B cell (primary cell): Measurements from ENCODE around the gene SLC27A1. TPM values are rescaled to one million over a fixed set of nuclear protein-coding genes. Genes with fewer than 3 reads are reported as not detected.
A peak's percentile ranks its signal among the peaks of the same experiment; 100 is the strongest.

Experiments
- ATAC-seq: fragments of 200-7000 bp; cut with Tn5 transposase; one replicate; pipeline ENCODE4 v1.10.0; 2021; ENCODE audit warnings: low read depth, mild to moderate bottlenecking, moderate number of reproducible peaks, moderate library complexity
- CTCF ChIA-PET: fragments of 350-600 bp; sonication (Branson Sonifier 250); formaldehyde crosslinking; loops from one replicate; lab custom pipeline; 2021; ENCODE audit warnings: antibody characterized with exemption, inconsistent platforms; lab: Charles Lee
- POLR2A ChIA-PET: fragments of 350-600 bp; sonication (Branson Sonifier 250); formaldehyde crosslinking; loops from one replicate; lab custom pipeline; 2021; ENCODE audit warnings: antibody characterized with exemption; lab: Charles Lee
- DNase-seq: peaks from one replicate; pipeline ENCODE4 v3.0.0; 2013
- H2AFZ ChIP-seq: 2 replicates; pipeline ENCODE4 v1.6.1; 2012; ENCODE audit warnings: mild to moderate bottlenecking, low read depth, low read length; ENCODE audit not compliant: insufficient read depth, poor library complexity, severe bottlenecking
- H3K27ac ChIP-seq, 2 donors: 1 replicate in 1 of 2; 2 replicates in 1 of 2; pipeline ENCODE4 v1.5.1; 2012 to 2013; ENCODE audit warnings: low read length in 2 of 2, mild to moderate bottlenecking in 2 of 2, moderate library complexity in 1 of 2
- H3K27me3 ChIP-seq, 4 experiments: fragments of 200-600 bp in 1 of 4; sonication (generic) in 1 of 4; replicated peaks in 1 of 4; 1 replicate in 2 of 4; 2 replicates in 2 of 4; pipeline versions ENCODE4 v1.6.1 to v1.7.0; 2013 to 2016; ENCODE audit warnings: low read length in 3 of 4, mild to moderate bottlenecking in 2 of 4, mixed read lengths in 1 of 4, moderate library complexity in 1 of 4; ENCODE audit not compliant: insufficient read depth in 4 of 4, control insufficient read depth in 3 of 4; ENCODE audit errors: control extremely low read depth in 1 of 4
- H3K36me3 ChIP-seq, 2 experiments: replicated peaks in 1 of 2; 1 replicate in 1 of 2; 2 replicates in 1 of 2; pipeline versions ENCODE4 v1.6.1 to v1.7.1; 2013; ENCODE audit warnings: low read length in 1 of 2; ENCODE audit not compliant: insufficient read depth in 2 of 2, control insufficient read depth in 1 of 2; ENCODE audit errors: control extremely low read depth in 1 of 2, extremely low read depth in 1 of 2
- H3K4me1 ChIP-seq, 2 donors: fragments of 200-600 bp in 1 of 2; sonication (generic) in 1 of 2; 1 replicate in 1 of 2; 2 replicates in 1 of 2; pipeline versions ENCODE4 v1.5.1 to v1.6.1; 2013 to 2017; ENCODE audit warnings: low read length in 2 of 2; ENCODE audit not compliant: control insufficient read depth in 2 of 2, insufficient read depth in 2 of 2
- H3K4me2 ChIP-seq: replicated peaks from 2 replicates; pipeline ENCODE3; 2012; ENCODE audit warnings: mild to moderate bottlenecking, low read depth, low read length; ENCODE audit not compliant: poor library complexity, severe bottlenecking
- H3K4me3 ChIP-seq, 5 experiments: fragments of 200-600 bp in 1 of 5; sonication (generic) in 1 of 5; 1 replicate in 3 of 5; 2 replicates in 2 of 5; pipeline versions ENCODE4 v1.5.1 to v1.7.0; 2011 to 2016; ENCODE audit warnings: low read length in 4 of 5, mild to moderate bottlenecking in 4 of 5, low read depth in 2 of 5, control low read depth in 1 of 5, moderate library complexity in 1 of 5; ENCODE audit not compliant: insufficient read depth in 1 of 5; ENCODE audit errors: control extremely low read depth in 1 of 5, extremely low read depth in 1 of 5
- H3K79me2 ChIP-seq: fragments of 200-600 bp; sonication (generic); one replicate; pipeline ENCODE4 v1.6.0; 2016; ENCODE audit warnings: low read length; ENCODE audit not compliant: control insufficient read depth, insufficient read depth
- H3K9ac ChIP-seq: fragments of 200-600 bp; sonication (generic); 2 replicates; pipeline ENCODE4 v1.6.1; 2017; ENCODE audit warnings: mild to moderate bottlenecking, low read length, moderate library complexity
- H3K9me3 ChIP-seq, 3 donors: one replicate each; pipeline versions ENCODE4 v1.6.1 to v1.7.1; 2013; ENCODE audit warnings: low read length in 2 of 3; ENCODE audit not compliant: control insufficient read depth in 2 of 3, insufficient read depth in 1 of 3; ENCODE audit errors: control extremely low read depth in 1 of 3
- H4K20me1 ChIP-seq: 2 replicates; pipeline ENCODE4 v1.6.0; 2012; ENCODE audit warnings: mild to moderate bottlenecking, low read length; ENCODE audit not compliant: insufficient read depth, control insufficient read depth, poor library complexity, severe bottlenecking
- H3K27ac Mint-ChIP-seq: one replicate; pipeline ENCODE4 v1.8.0; 2021; ENCODE audit warnings: mixed read lengths
- H3K27me3 Mint-ChIP-seq: one replicate; pipeline ENCODE4 v1.8.0; 2021; ENCODE audit warnings: mixed read lengths
- H3K4me1 Mint-ChIP-seq: one replicate; pipeline ENCODE4 v1.8.0; 2021; ENCODE audit warnings: mixed read lengths
- H3K4me3 Mint-ChIP-seq: one replicate; pipeline ENCODE4 v1.8.0; 2021; ENCODE audit warnings: mixed read lengths
- H3K9me3 Mint-ChIP-seq: one replicate; pipeline ENCODE4 v1.8.0; 2022; ENCODE audit warnings: mixed read lengths; ENCODE audit not compliant: insufficient read depth
- CTCF ChIP-seq: fragments of 200-600 bp; IDR thresholded peaks from one replicate; pipeline ENCODE4 v1.8.0; 2022; ENCODE audit warnings: antibody characterized with exemption, mild to moderate bottlenecking
- EZH2 ChIP-seq: IDR thresholded peaks from 2 replicates; pipeline ENCODE4 v1.6.1; 2012; ENCODE audit warnings: borderline replicate concordance, low read depth, mild to moderate bottlenecking, moderate library complexity, low read length; ENCODE audit not compliant: insufficient read depth, poor library complexity, severe bottlenecking
- WGBS: methylation state at CpG from one replicate; pipeline ENCODE4 v1.1.5; 2013; ENCODE audit warnings: missing lambda C conversion rate; ENCODE audit not compliant: insufficient coverage; 5-methylcytosine and 5-hydroxymethylcytosine counted together
- intact Hi-C: fragments of 100-400 bp; cut with micrococcal nuclease; formaldehyde crosslinking; loops from one replicate; pipeline ENCODE4 v1.10.0; 2022
- polyA plus RNA-seq: library from polyadenylated mRNA; depleted of rRNA; stranded (reverse); fragments of >200 nt; gene quantifications from 2 replicates; pipeline ENCODE4 v1.2.3, GENCODE V29; 2012
- total RNA-seq, 2 donors: library from RNA; stranded (reverse); fragments of 120-200 nt in 1 of 2; gene quantifications; 1 replicate in 1 of 2; 2 replicates in 1 of 2; pipeline versions ENCODE4 v1.2.3 to v1.2.4, GENCODE V29; 2013 to 2022

Gene SLC27A1
- total and polyA plus RNA-seq, 2 donors (not counting 1 experiment from before 2014, with no cell fraction given) = 5.1 to 9.5 TPM

GRCh38 chr19:17491287-17491686 is 21.0 kb downstream of the SLC27A1 start:
- intact Hi-C loops = loop anchor here (10.0 kb wide), 1 partner anchor 64 kb away; the partner anchor contains the start of gene COLGALT1
- Histone ChIP-seq H4K20me1 (peaks cover under 1% of the 10 kb centered on the region), H3K4me3 (no peak overlapping the region), H3K79me2 (peaks cover 5% of the 10 kb centered on the region), H3K9ac (no peak overlapping the region), H3K36me3 (no peaks in the 10 kb centered on the region), H3K9me3 (no peaks in the 10 kb centered on the region), H3K27ac (no peak overlapping the region), H2AFZ (no peak overlapping the region), H3K4me2 (no peak overlapping the region), H3K4me1 (peaks cover 13 to 27% of the 10 kb centered on the region in 2 donors), H3K27me3 (no peaks in the 10 kb centered on the region)
- POLR2A ChIA-PET = no interaction called here
- Mint-ChIP-seq H3K27ac (no peak overlapping the region), H3K27me3 (no peaks in the 10 kb centered on the region), H3K4me3 (no peak overlapping the region), H3K9me3 (no peaks in the 10 kb centered on the region), H3K4me1 (peaks cover 19% of the 10 kb centered on the region)
- WGBS = no CpG with 5 or more reads among the region's 5 CpGs
- CTCF ChIA-PET = interaction anchor here (1.1 kb wide), 1 partner anchor 20 kb away, joined by 3 read pairs; no protein-coding TSS in a partner anchor
- ATAC-seq (no peak), DNase-seq (no peak)
- TF ChIP-seq CTCF (no peak), EZH2 (no peak)

- TF ChIP-seq EZH2 (no peak), CTCF (no peak)
- Histone ChIP-seq H4K20me1 (peaks cover 9% of the 10 kb centered on the region), H3K4me2 (peak overlapping the region; percentile 78), H3K9me3 (no peaks in the 10 kb centered on the region), H3K4me3 (no peak overlapping the region), H3K4me1 (peaks cover 7 to 21% of the 10 kb centered on the region in 2 donors), H3K27me3 (no peaks in the 10 kb centered on the region), H3K9ac (no peak overlapping the region), H2AFZ (no peak overlapping the region), H3K36me3 (peaks cover 0 to 5% of the 10 kb centered on the region in 2 experiments), H3K79me2 (peaks cover 13% of the 10 kb centered on the region), H3K27ac (no peak overlapping the region)
- no peak overlapping the region for H3K4me3 Mint-ChIP-seq
- ChIA-PET CTCF (interaction anchor here (0.5 to 7.4 kb wide), 35 partner anchors 9 to 437 kb away, joined by 3 to 79 read pairs (median 5); partner anchors contain the start of genes CCDC124 and RPL18A), POLR2A (interaction anchor here (0.6 to 1.1 kb wide), 4 partner anchors 22 to 238 kb away, joined by 3 to 6 read pairs (median 4); a partner anchor contains a TSS)
- intact Hi-C loops = loop anchor here (1.0 to 10.0 kb wide), 5 partner anchors 27 to 360 kb away; partner anchors contain the start of gene COLGALT1
- H3K27ac Mint-ChIP-seq = no peak overlapping the region
- ATAC-seq (no peak), DNase-seq (no peak)
- H3K27me3 Mint-ChIP-seq = no peaks in the 10 kb centered on the region
- H3K4me1 Mint-ChIP-seq = peaks cover 25% of the 10 kb centered on the region
- H3K9me3 Mint-ChIP-seq = no peaks in the 10 kb centered on the region
- 57% methylated on average over 9 of the region's 9 CpGs for WGBS
Measured at GRCh38 chr19:17495639-17496296, 25.4 kb downstream of the SLC27A1 start.
